GM23248 (cell line): ENCODE data around the gene GSG1L. TPM values are rescaled to one million over a fixed set of nuclear protein-coding genes. Genes with fewer than 3 reads are reported as not detected.

Experiments used
- DNase-seq: peaks from one replicate; pipeline ENCODE4 v3.0.0-alpha.2; 2015
- H2AFZ ChIP-seq: fragments of 200-600 bp; sonication (generic); 2 replicates; pipeline ENCODE4 v1.6.1; 2016; ENCODE audit warnings: antibody characterized with exemption
- H3F3A ChIP-seq: fragments of 200-600 bp; sonication (generic); 2 replicates; pipeline ENCODE4 v1.6.1; 2016; ENCODE audit warnings: mild to moderate bottlenecking, antibody characterized with exemption, mixed run types; ENCODE audit not compliant: insufficient read depth
- H3K27ac ChIP-seq: fragments of 200-600 bp; sonication (generic); 2 replicates; pipeline ENCODE4 v1.5.1; 2016; ENCODE audit warnings: mild to moderate bottlenecking
- H3K27me3 ChIP-seq: fragments of 200-600 bp; sonication (generic); replicated peaks from 2 replicates; pipeline ENCODE4 v1.6.1; 2016; ENCODE audit warnings: mild to moderate bottlenecking; ENCODE audit not compliant: insufficient read depth
- H3K36me3 ChIP-seq: fragments of 200-600 bp; sonication (generic); 2 replicates; pipeline ENCODE4 v1.6.1; 2016; ENCODE audit warnings: low read depth, mild to moderate bottlenecking
- H3K4me1 ChIP-seq: fragments of 200-600 bp; sonication (generic); 2 replicates; pipeline ENCODE4 v1.6.1; 2016; ENCODE audit warnings: mild to moderate bottlenecking; ENCODE audit not compliant: insufficient read depth
- H3K4me2 ChIP-seq: fragments of 200-600 bp; sonication (generic); one replicate; pipeline ENCODE4 v1.6.1; 2016; ENCODE audit warnings: mild to moderate bottlenecking; ENCODE audit not compliant: unreplicated experiment
- H3K4me3 ChIP-seq: fragments of 200-600 bp; sonication (generic); 2 replicates; pipeline ENCODE4 v1.5.1; 2016; ENCODE audit warnings: mild to moderate bottlenecking
- H3K79me2 ChIP-seq: fragments of 200-600 bp; sonication (generic); 2 replicates; pipeline ENCODE4 v1.6.1; 2016; ENCODE audit warnings: mild to moderate bottlenecking; ENCODE audit not compliant: insufficient read depth
- H3K9ac ChIP-seq: fragments of 200-600 bp; sonication (generic); 2 replicates; pipeline ENCODE4 v1.6.1; 2016; ENCODE audit warnings: mild to moderate bottlenecking
- H3K9me2 ChIP-seq: fragments of 200-600 bp; sonication (generic); 2 replicates; pipeline ENCODE4 v1.6.1; 2016; ENCODE audit warnings: mixed run types, mild to moderate bottlenecking, moderate library complexity; ENCODE audit not compliant: insufficient read depth
- H3K9me3 ChIP-seq: fragments of 200-600 bp; sonication (generic); one replicate; pipeline ENCODE4 v1.6.1; 2017; ENCODE audit warnings: low read depth
- H4K20me1 ChIP-seq: fragments of 200-600 bp; sonication (generic); 2 replicates; pipeline ENCODE4 v1.6.0; 2016; ENCODE audit not compliant: insufficient read depth
- EZH2 ChIP-seq: fragments of 200-600 bp; sonication (generic); IDR thresholded peaks from 2 replicates; pipeline ENCODE4 v1.6.1; 2018; ENCODE audit warnings: antibody characterized with exemption, mild to moderate bottlenecking; ENCODE audit not compliant: insufficient read depth, poor library complexity, severe bottlenecking
- EZH2phosphoT487 ChIP-seq: fragments of 200-600 bp; sonication (generic); IDR thresholded peaks from 2 replicates; pipeline ENCODE4 v1.6.1; 2018; ENCODE audit warnings: antibody characterized with exemption, moderate library complexity, mild to moderate bottlenecking, low read depth; ENCODE audit not compliant: insufficient read depth
- WGBS, 2 experiments: methylation state at CpG; one replicate each; pipeline ENCODE4 v1.1.6; 2015 to 2017; ENCODE audit warnings: low lambda C conversion rate in 2 of 2, low coverage in 1 of 2; ENCODE audit errors: missing lambda C conversion rate in 2 of 2; 5-methylcytosine and 5-hydroxymethylcytosine counted together
- in situ Hi-C: fragments of 300-500 bp; cut with MboI; formaldehyde crosslinking; loops from 2 replicates; pipeline ENCODE4 v1.15.0; 2020
- polyA plus RNA-seq: library from polyadenylated mRNA; unstranded; fragments of >200 nt; fragmentation: Nextera tagmentation; extraction: Ambion mirVana; gene quantifications from 2 replicates; pipeline ENCODE4 v1.2.1, GENCODE V29; 2016
- total RNA-seq: library from RNA; depleted of rRNA; stranded (reverse); fragments of >200 nt; shearing (Covaris generic); gene quantifications from 2 replicates; pipeline ENCODE4 v1.2.3, GENCODE V29; 2014

Gene GSG1L
- total and polyA plus RNA-seq, 2 experiments from 2014 or later: not detected

DNA sequence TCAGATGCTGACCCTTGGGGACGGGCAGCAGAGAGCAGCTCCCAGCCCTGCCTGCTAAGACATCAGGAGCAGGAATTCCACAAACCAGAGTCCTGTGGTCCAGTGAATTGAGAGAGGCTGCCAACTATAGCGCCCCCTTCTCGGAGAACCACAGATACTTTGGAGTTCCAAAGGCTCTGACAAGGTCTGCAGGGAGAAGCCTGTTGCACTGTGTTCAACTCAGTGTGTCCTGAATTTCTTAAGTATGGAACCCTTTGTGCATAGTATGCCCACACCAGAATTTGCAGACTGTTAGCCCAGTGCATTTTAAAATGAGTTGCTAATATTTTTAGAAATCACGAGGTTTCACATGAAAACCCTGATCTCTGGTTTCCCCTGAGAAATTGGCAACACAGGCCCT, 290.2 kb downstream of the GSG1L start:
- H3K27me3 ChIP-seq: no peaks in the 10 kb centered on the region
- H3K4me3 ChIP-seq: no peak overlapping the region
- H3K36me3 ChIP-seq: no peaks in the 10 kb centered on the region
- H3K9ac ChIP-seq: no peak overlapping the region
- 98 to 100% methylated on average over 4 of the region's 4 CpGs for WGBS, 2 experiments
- H3K4me1 ChIP-seq: no peaks in the 10 kb centered on the region
- no peaks in the 10 kb centered on the region for H4K20me1 ChIP-seq
- TF ChIP-seq EZH2: no peak
- TF ChIP-seq EZH2phosphoT487: no peak
- H3K4me2 ChIP-seq: no peak overlapping the region
- DNase-seq: no peak
- H3K27ac ChIP-seq: no peak overlapping the region
- H3K9me2 ChIP-seq: no peaks in the 10 kb centered on the region
- in situ Hi-C loops: no loop called here
- no peaks in the 10 kb centered on the region for H3F3A ChIP-seq
- H2AFZ ChIP-seq: no peak overlapping the region
- H3K9me3 ChIP-seq: no peaks in the 10 kb centered on the region
- H3K79me2 ChIP-seq: no peaks in the 10 kb centered on the region

DNA sequence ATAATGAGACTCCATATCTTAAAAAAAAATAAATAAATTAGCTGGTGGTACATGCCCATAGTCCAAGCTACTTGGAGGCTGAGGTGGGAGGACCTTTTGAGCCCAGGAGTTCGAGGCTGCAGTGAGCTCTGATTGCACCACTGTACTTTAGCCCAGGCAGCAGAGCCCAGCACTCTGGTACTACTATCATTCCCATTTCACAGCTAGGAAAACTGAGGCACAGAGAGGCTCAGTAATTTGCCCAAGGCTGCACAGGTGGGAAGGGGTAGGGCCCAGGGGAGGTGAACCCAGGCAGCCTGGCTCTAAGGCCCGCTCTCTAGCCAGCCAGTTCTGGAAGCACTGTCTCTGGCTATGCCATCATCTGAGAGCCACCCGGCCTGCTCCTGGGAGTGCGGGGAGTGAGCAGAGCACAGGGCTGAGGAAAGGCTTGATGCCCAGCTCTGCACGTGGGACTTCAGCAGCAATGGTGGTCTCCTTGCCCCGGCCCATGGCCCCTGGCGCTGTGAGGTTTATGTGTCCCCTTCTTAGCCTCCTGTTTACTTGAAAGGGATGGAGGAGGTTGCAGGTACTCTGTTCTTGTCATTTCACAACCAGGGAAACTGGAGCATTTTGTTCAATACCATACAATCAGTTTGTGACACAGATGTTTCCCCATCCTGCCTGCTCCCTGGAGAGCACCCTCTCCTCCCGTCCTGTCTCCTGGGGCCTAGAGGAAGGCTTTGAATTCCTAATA, 291.3 kb downstream of the GSG1L start:
- Histone ChIP-seq H3K9ac (no peak overlapping the region), H3K4me2 (no peak overlapping the region), H3K27me3 (no peaks in the 10 kb centered on the region), H3K27ac (no peak overlapping the region), H4K20me1 (no peaks in the 10 kb centered on the region), H3F3A (no peaks in the 10 kb centered on the region), H3K9me3 (no peaks in the 10 kb centered on the region), H3K4me1 (no peaks in the 10 kb centered on the region), H3K4me3 (no peak overlapping the region), H3K36me3 (no peaks in the 10 kb centered on the region), H3K9me2 (no peaks in the 10 kb centered on the region), H2AFZ (no peak overlapping the region), H3K79me2 (no peaks in the 10 kb centered on the region)
- in situ Hi-C loops: no loop called here
- WGBS, 2 experiments: 90 to 95% methylated on average over 5 to 8 of the region's 8 CpGs
- no peak for TF ChIP-seq EZH2phosphoT487
- no peak for TF ChIP-seq EZH2
- DNase-seq: no peak

DNA sequence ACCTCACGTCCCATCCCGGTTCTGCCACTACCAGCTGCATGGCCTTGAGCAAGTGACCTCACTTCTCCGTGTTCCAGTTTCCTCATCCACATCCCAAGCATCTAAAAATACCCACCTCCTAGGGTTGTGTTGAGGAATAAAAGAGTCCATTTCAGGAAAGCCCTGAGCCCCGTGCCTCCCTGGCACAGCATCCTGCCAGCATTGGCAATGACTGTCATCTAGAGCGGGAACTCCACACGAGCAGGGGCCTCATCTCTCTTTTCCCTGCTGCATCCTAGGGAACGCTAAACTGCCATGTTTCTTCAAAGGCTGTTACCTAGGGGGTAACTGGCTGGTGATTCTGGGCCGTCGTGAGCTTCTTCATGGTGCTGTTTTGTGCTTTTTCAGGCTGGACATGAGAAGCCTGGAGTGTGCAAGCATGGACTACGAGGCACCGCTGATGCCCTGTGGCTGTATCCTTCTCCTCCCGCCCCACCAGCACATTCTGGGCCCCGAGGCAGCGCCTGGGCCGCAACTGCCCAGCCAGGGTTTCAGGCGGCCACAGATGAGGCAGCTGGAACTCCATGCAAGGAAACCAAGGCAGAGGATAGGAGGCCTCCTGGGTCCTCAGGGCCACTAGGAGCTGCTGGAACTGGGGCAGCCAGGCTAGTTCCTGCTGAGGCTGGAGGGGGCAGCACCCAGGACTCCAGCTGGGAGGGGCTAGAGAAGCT, 292.2 kb downstream of the GSG1L start:
- Histone ChIP-seq H3K4me1 (no peaks in the 10 kb centered on the region), H3K9me3 (no peaks in the 10 kb centered on the region), H3K79me2 (no peaks in the 10 kb centered on the region), H3K36me3 (no peaks in the 10 kb centered on the region), H3K9me2 (no peaks in the 10 kb centered on the region), H3K9ac (no peak overlapping the region), H3K4me3 (no peak overlapping the region), H3K27me3 (no peaks in the 10 kb centered on the region), H3K4me2 (no peak overlapping the region), H3K27ac (no peak overlapping the region), H2AFZ (no peak overlapping the region), H4K20me1 (no peaks in the 10 kb centered on the region), H3F3A (no peaks in the 10 kb centered on the region)
- no peak for TF ChIP-seq EZH2
- no peak for TF ChIP-seq EZH2phosphoT487
- WGBS, 2 experiments: 89 to 90% methylated on average over 16 of the region's 16 CpGs
- in situ Hi-C loops: no loop called here
- DNase-seq: no peak

DNA sequence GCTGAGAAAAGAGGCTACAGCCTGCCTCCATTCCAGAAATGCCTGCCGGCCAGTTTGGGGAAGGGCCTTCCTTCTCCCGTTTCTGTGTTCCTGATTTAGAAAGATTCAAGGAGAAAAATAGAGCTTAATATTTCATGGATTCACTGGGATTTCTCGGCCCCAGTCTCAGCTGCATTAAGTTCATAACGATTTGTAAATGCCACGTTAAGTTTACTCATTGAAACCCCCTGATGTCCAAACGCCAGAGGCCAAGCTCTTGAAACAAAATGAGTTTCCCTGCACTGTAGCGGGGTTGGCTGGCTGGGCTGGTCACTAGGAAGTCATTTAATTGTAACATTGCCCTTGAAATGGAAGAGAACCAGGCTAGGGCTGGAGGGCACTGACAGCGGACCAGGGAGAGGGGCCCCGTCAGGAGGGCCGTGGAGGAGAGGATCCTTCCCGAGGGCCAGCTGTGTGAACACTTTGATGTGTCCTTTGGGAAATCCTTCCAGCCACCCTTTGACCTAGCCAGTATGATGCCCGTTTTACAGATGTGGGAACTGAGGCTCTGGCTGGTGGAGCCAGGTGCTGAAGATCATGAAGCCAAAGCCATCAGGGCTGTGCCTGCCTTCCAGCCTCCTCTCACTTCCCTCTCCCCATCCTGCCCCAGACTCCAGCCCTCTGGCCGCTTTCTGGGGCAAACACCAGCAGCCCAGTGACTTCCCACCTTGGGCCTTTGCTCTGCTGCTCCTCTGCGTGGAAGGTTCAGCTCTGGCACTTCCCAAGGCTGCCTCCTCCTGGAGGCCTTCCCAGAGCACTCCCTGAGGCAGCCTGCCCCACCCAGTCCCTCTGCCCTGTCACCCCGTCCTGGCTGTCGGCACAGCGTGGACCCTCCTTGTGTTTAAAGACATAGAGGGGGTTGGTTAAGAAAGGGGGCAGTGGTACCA, 293.0 kb downstream of the GSG1L start:
- Histone ChIP-seq H3K27ac (no peak overlapping the region), H3K9ac (no peak overlapping the region), H4K20me1 (no peaks in the 10 kb centered on the region), H3K4me2 (no peak overlapping the region), H2AFZ (no peak overlapping the region), H3K36me3 (no peaks in the 10 kb centered on the region), H3K27me3 (no peaks in the 10 kb centered on the region), H3K4me1 (no peaks in the 10 kb centered on the region), H3K9me2 (no peaks in the 10 kb centered on the region), H3K4me3 (no peak overlapping the region), H3K9me3 (no peaks in the 10 kb centered on the region), H3F3A (no peaks in the 10 kb centered on the region), H3K79me2 (no peaks in the 10 kb centered on the region)
- no peak for DNase-seq
- WGBS, 2 experiments: 88 to 91% methylated on average over 17 of the region's 17 CpGs
- TF ChIP-seq EZH2phosphoT487: no peak
- no peak for TF ChIP-seq EZH2
- in situ Hi-C loops: no loop called here
